Islet of Langerhans (tissue), 1 donor: Measurements from ENCODE around the gene DEF6.
"Not testable (repeated sequence)": the region's sequence is repeated elsewhere in the genome, so short reads cannot be mapped to it uniquely, and the experiment has no call there.

Source experiments
- FAIRE-seq: peaks from one replicate; lab custom pipeline; 2011; peaks lifted over from hg19 to GRCh38; lab: Jason Lieb, UNC

DEF6 gene

GRCh38 chr6:35310265-35310831 is 12.7 kb downstream of the DEF6 start:
- FAIRE-seq, result no peak

GRCh38 chr6:35311390-35312075 is 13.9 kb downstream of the DEF6 start:
- FAIRE-seq, result no peak

- no peak for FAIRE-seq
Observed at GRCh38 chr6:35312076-35312800, 14.6 kb downstream of the DEF6 start.

GRCh38 chr6:35312807-35313206 is 15.2 kb downstream of the DEF6 start:
- FAIRE-seq, result no peak

GRCh38 chr6:35317483-35318195 is 20.0 kb downstream of the DEF6 start:
- FAIRE-seq, result no peak

- no peak for FAIRE-seq
Observed at GRCh38 chr6:35318196-35319171, 20.9 kb downstream of the DEF6 start.

GRCh38 chr6:35319346-35320030 is 21.9 kb downstream of the DEF6 start:
- no peak for FAIRE-seq

- FAIRE-seq, result no peak
Observed at GRCh38 chr6:35320031-35320410, 22.4 kb downstream of the DEF6 start.

GRCh38 chr6:35321091-35321490 is 23.5 kb downstream of the DEF6 start:
- no peak for FAIRE-seq

- FAIRE-seq, result no peak
Observed at GRCh38 chr6:35327349-35328027, 29.9 kb downstream of the DEF6 start.

GRCh38 chr6:35328108-35328723 is 30.6 kb downstream of the DEF6 start:
- FAIRE-seq, result no peak

- not testable (repeated sequence) for FAIRE-seq
Observed at GRCh38 chr6:35328965-35329364, 31.3 kb downstream of the DEF6 start.

- FAIRE-seq, result no peak
Observed at GRCh38 chr6:35330541-35331119, 33.0 kb downstream of the DEF6 start.

GRCh38 chr6:35332074-35332887 is 34.7 kb downstream of the DEF6 start:
- not testable (repeated sequence) for FAIRE-seq

- no peak for FAIRE-seq
Observed at GRCh38 chr6:35341557-35341956, 43.9 kb downstream of the DEF6 start.

- no peak for FAIRE-seq
Observed at GRCh38 chr6:35342258-35343091, 44.9 kb downstream of the DEF6 start, which contains the start of gene PPARD. PPARD (plus strand) TSS chr6:35342558; CDS start chr6:35411088, 68,530 bp downstream.

- FAIRE-seq, result no peak
Observed at GRCh38 chr6:35343092-35343834, 45.6 kb downstream of the DEF6 start.
